Cardiac fibroblast (primary cell): ENCODE data around the gene SKA2.
"Not testable (repeated sequence)": the region's sequence is repeated elsewhere in the genome, so short reads cannot be mapped to it uniquely, and the experiment has no call there.

Source experiments
- DNase-seq, 2 donors: peaks; one replicate each; pipeline versions ENCODE4 v3.0.0 to v3.0.0-alpha.2; 2010; ENCODE audit warnings: low read depth in 2 of 2
- H3K4me3 ChIP-seq, 2 donors: replicated peaks in 1 of 2; 1 replicate in 1 of 2; 2 replicates in 1 of 2; pipeline ENCODE4 v1.5.1; 2011; ENCODE audit warnings: low read depth in 2 of 2, low read length in 2 of 2, mild to moderate bottlenecking in 2 of 2, moderate library complexity in 1 of 2
- TF ChIP-seq, protein P1 (sequence below): IDR thresholded peaks from one replicate; pipeline ENCODE4 v1.5.1; 2011; ENCODE audit warnings: low read depth, mild to moderate bottlenecking, low read length, inconsistent platforms

Gene SKA2

DNA sequence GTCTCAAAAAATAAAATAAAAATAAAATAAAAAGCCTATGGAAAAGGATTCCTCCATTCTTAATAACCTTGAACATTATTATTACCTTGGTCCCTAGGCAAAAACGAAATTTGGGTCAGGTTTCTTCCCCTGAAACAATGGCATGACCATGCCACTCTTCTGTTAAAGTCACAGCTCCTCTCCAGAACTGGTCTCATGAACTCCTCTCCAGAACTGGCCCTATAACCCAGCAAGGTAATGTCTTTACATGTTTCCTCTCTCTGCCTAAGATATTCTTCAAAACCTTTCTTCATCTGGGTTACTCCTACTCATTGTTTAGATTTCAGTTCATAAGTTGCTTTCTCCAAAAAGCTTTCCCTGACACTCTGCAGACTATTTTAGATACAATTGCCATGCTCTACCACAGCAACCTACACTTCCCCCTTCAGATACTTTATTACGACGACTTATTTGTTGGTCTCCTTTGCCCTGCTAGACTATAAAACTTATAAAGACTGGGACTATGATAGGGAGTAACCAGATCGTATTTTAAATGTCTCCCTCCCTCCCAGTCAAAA is 61.8 kb downstream of the SKA2 start:
- no peak for DNase-seq
- peak overlapping the region in 1 of 2 donors; percentile 18 for H3K4me3 ChIP-seq
- TF ChIP-seq, protein P1, sequence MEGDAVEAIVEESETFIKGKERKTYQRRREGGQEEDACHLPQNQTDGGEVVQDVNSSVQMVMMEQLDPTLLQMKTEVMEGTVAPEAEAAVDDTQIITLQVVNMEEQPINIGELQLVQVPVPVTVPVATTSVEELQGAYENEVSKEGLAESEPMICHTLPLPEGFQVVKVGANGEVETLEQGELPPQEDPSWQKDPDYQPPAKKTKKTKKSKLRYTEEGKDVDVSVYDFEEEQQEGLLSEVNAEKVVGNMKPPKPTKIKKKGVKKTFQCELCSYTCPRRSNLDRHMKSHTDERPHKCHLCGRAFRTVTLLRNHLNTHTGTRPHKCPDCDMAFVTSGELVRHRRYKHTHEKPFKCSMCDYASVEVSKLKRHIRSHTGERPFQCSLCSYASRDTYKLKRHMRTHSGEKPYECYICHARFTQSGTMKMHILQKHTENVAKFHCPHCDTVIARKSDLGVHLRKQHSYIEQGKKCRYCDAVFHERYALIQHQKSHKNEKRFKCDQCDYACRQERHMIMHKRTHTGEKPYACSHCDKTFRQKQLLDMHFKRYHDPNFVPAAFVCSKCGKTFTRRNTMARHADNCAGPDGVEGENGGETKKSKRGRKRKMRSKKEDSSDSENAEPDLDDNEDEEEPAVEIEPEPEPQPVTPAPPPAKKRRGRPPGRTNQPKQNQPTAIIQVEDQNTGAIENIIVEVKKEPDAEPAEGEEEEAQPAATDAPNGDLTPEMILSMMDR = no peak

DNA sequence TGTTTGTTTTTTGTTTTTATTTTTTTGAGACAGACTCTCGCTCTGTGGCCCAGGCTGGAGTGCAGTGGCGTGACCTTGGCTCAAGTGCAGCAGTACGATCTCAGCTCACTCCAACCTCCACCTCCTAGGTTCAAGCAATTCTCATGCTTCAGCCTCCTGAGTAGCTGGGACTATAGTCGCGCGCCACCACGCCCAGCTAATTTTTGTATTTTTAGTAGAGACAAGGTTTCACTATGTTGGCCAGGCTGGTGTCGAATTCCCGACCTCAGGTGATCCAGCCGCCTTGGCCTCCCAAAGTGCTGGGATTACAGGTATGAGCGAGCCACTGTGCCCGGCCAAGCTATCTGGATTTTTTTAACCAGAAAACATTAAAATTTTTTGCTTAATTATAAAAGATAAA is 64.4 kb downstream of the SKA2 start:
- H3K4me3 ChIP-seq, DNase-seq: not testable (repeated sequence)

DNA sequence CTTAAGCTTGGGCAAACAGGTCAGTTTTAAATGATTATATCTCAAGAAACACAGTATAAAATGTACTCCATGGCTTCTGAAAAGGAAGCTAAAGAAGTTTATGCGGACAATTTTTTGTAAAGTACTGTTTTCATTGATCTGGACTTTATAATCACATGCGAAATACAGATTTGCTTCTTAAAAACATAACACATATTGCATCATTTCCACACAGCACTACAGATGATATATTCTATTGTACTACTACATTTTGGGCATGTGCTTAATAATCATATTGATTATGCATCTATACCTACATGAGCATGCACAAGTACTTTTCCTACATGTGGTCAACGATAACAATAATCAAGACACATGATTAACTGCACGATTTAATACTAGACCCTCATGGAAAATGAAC is 70.8 kb downstream of the SKA2 start:
- no peak overlapping the region for H3K4me3 ChIP-seq
- TF ChIP-seq, protein P1 = no peak
- no peak for DNase-seq

DNA sequence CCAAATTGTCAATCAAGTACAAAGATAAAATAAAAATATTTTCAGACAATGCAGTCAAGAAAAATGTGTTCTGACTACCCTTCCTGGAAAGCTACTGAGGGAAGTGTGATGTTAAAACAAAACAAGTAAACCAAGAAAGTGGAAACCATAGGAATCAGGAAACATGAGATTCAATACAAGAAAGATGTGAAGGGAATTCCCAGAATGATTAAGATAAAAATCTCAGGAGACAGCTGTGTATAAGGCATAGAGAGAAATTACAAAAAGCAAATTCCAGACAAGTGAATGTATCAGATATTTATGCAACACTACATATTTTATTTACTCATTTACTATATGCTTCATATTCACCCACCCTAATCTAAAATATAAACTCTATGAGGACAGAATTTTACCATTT is 80.5 kb downstream of the SKA2 start:
- DNase-seq = peak; percentile 69 to 91
- H3K4me3 ChIP-seq = no peak overlapping the region
- TF ChIP-seq, protein P1 = no peak

DNA sequence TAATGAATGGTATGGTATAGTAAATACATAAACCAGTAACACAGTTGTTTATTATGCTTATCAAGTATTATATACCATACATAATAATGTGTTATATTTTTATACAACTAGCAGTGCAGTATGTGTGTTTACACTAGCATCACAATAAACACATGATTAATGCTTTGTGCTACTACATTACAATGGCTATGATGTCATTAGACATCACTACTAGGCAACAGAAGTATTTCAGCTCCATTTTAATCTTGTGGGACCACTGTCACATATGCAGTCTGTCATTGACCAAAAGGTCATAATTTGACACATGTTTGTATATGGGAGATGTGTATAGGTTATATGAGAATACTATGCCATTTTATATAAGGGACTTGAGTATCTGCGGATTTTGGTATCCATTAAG is 81.0 kb downstream of the SKA2 start:
- DNase-seq = peak in 1 of 2 donors; percentile 45
- TF ChIP-seq, protein P1 = no peak
- H3K4me3 ChIP-seq = no peak overlapping the region

DNA sequence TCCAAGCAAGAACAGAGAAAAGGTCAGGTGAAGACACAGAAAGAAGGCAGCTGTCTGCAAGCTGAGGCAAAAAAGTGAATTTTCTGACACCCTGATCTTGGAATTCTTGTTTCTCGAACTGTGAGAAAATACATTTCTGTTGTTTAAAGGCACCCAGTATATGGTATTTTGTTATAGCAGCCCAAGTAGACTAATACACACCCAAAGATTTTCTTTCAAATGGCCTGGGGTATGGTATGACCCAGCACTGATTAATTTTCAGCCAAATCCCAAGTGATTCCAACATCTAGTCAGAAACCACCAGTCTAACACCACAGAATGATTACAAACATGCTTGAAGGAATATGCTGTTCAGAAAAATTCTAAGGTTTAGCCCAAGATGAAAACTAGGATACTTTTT is 85.1 kb downstream of the SKA2 start:
- DNase-seq = no peak
- TF ChIP-seq, protein P1 = no peak
- H3K4me3 ChIP-seq = no peak overlapping the region

DNA sequence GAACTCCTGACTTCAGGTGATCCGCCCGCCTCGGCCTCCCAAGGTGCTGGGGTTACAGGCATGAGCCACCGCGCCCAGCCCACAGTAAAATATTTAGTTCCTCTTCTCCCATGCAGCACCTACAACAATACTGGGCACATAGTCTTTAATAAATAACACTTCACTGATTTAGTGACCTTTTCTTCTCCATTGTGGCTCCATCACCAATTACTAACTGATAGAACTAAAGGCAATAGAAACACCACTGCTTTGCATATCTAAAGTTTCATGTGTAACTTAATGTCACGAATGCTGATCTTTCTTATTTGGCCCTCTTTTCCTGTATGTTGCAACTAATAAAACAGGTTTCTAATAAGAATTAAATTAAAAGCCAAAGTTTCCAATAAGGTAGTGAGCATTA is 87.2 kb downstream of the SKA2 start:
- TF ChIP-seq, protein P1 = no peak
- no peak for DNase-seq
- no peak overlapping the region for H3K4me3 ChIP-seq
